ENCODE measurements around the gene CEMP1. TPM values are rescaled to one million over a fixed set of nuclear protein-coding genes. Genes with fewer than 3 reads are reported as not detected.

The CEMP1 gene
- total and polyA plus RNA-seq, 10 of the 15 experiments (the other 5 are each of a cell fraction or from before 2014, with no cell fraction given) = 0.05 to 8.2 (median 1.5) TPM; not detected in 5

DNA sequence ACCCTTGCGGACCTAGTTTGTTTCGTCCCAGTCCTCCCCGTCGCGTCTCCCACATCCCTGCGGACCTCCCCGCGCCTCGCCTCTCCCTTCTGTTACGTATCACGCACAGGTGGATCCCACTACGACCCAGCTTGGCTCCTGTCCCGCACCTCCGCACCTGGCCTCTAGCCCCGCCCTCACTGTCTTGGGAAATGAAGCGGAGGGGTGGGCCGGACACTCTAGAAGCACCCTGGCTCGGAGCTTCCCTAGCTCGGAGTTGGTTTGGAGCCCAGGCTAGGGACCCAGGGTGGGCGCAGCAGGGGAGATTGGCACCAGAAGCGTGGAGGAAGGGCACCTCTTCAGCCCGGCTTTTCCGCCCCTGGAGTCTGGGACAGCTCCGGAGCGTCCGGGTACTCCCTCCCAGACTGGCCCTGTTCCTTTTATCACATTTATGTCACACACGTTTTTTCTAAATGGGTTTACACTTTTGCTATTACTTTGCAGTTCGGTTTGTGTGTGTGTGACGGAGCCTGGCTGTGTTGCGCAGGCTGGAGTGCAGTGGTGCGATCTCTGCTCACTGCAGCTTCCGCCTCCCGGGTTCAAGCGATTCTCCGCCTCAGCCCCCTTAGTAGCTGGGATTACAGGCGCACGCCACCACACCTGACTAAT, 1.4 kb upstream of the CEMP1 start:
- peak overlapping the region; percentile 85 for H3K9ac ChIP-seq (ENCODE audit: control insufficient read depth, insufficient read depth, low read length)
- H3K27me3 ChIP-seq (replicated peaks in 1 of 2; ENCODE audit: control insufficient read depth in 2 of 2, insufficient read depth in 2 of 2, low read length in 1 of 2) = no peaks in the 10 kb centered on the region
- POLR2A ChIA-PET = interaction anchor here (0.8 to 1.6 kb wide), 4 partner anchors 17 to 377 kb away, joined by 3 to 8 read pairs (median 4); partner anchors contain the start of genes ATP6V0C, ECI1 and TRAF7
- no peaks in the 10 kb centered on the region for H4K20me1 ChIP-seq (ENCODE audit: control insufficient read depth, insufficient read depth)
- intact Hi-C loops (cut with micrococcal nuclease; ENCODE audit: unreplicated experiment) (loop anchor here (10.0 kb wide), 1 partner anchor 152 kb away; the partner anchor contains the start of gene KCTD5), in situ Hi-C loops (cut with MboI) (no loop called here)
- DNase-seq (ENCODE audit: low read depth, low spot score) (peak; percentile 39), ATAC-seq (peak; percentile 43), FAIRE-seq (peak; percentile 95)
- peak overlapping the region; percentile 89 for H3K27ac ChIP-seq (ENCODE audit: control insufficient read depth, insufficient read depth)
- peak overlapping the region; percentile 82 for H2AFZ ChIP-seq (ENCODE audit: control insufficient read depth, low read depth, low read length)
- RAD21 ChIA-PET (ENCODE audit: unreplicated experiment) = interaction anchor here (0.6 to 1.3 kb wide), 3 partner anchors 19 to 1769 kb away, joined by 3 to 6 read pairs (median 3); no protein-coding TSS in a partner anchor
- peaks cover 0 to 15% of the 10 kb centered on the region in 2 experiments; a peak in 3 of 4 replicates for H3K36me3 ChIP-seq (ENCODE audit: control insufficient read depth in 2 of 2, insufficient read depth in 2 of 2, low read length in 1 of 2)
- CTCF ChIA-PET = interaction anchor here (1.0 to 1.7 kb wide), 3 partner anchors 17 to 281 kb away, joined by 3 to 4 read pairs (median 3); partner anchors contain the start of gene ECI1
- SMC1A ChIA-PET (ENCODE audit: uncharacterized antibody, unreplicated experiment) = no interaction called here
- no peaks in the 10 kb centered on the region for H3K79me2 ChIP-seq (ENCODE audit: control insufficient read depth, insufficient read depth, low read length)
- peaks cover 13% of the 10 kb centered on the region for H3K4me1 ChIP-seq (ENCODE audit: control insufficient read depth, insufficient read depth, low read length)
- peak overlapping the region; percentile 100 for H3K4me2 ChIP-seq (ENCODE audit: control insufficient read depth, insufficient read depth)
- BruUV-seq (replicated peaks) = no TSS peak
- no peaks in the 10 kb centered on the region for H3K9me3 ChIP-seq (replicated peaks; ENCODE audit: control insufficient read depth, insufficient read depth, low read length)
- peak overlapping the region; percentile 95 for H3K4me3 ChIP-seq
- under 1% methylated on average over 37 of the region's 37 CpGs for WGBS (ENCODE audit: insufficient coverage, insufficient replicate concordance, low lambda C conversion rate, missing lambda C conversion rate)
- TF ChIP-seq, protein P1, sequence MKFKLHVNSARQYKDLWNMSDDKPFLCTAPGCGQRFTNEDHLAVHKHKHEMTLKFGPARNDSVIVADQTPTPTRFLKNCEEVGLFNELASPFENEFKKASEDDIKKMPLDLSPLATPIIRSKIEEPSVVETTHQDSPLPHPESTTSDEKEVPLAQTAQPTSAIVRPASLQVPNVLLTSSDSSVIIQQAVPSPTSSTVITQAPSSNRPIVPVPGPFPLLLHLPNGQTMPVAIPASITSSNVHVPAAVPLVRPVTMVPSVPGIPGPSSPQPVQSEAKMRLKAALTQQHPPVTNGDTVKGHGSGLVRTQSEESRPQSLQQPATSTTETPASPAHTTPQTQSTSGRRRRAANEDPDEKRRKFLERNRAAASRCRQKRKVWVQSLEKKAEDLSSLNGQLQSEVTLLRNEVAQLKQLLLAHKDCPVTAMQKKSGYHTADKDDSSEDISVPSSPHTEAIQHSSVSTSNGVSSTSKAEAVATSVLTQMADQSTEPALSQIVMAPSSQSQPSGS (IDR thresholded peaks at IDR 0.05; ENCODE audit: low read length) = no peak
- TF ChIP-seq ZNF217 (IDR thresholded peaks at IDR 0.05) (no peak), BACH1 (IDR thresholded peaks at IDR 0.05; ENCODE audit: borderline replicate concordance) (0 out of 2 replicates have a peak, but pooled peaks have one; percentile 29), POU2F2 (IDR thresholded peaks at IDR 0.05; ENCODE audit: borderline replicate concordance, low read depth, low read length) (peak; percentile 15; the same call in 1 of the 3 replicates), KDM1A (IDR thresholded peaks at IDR 0.05; ENCODE audit: borderline replicate concordance) (no peak), DPF2 (IDR thresholded peaks at IDR 0.05) (peak; percentile 55; the same call in 1 of the 2 replicates), TCF12 (IDR thresholded peaks at IDR 0.05; ENCODE audit: low read depth, low read length) (0 out of 2 replicates have a peak, but pooled peaks have one; percentile 11), HCFC1 (IDR thresholded peaks at IDR 0.05; ENCODE audit: low read length) (peak; percentile 24; the same call in 1 of the 2 replicates), RUNX3 (IDR thresholded peaks at IDR 0.05; ENCODE audit: low read length) (peak; percentile 30; the same call in 1 of the 2 replicates), LARP7 (IDR thresholded peaks at IDR 0.05) (peak; percentile 64; the same call in 1 of the 2 replicates), POLR2A (IDR thresholded peaks at IDR 0.05; ENCODE audit: low read depth, low read length) (peak; percentile 46)
- TF ChIP-seq, protein P2, sequence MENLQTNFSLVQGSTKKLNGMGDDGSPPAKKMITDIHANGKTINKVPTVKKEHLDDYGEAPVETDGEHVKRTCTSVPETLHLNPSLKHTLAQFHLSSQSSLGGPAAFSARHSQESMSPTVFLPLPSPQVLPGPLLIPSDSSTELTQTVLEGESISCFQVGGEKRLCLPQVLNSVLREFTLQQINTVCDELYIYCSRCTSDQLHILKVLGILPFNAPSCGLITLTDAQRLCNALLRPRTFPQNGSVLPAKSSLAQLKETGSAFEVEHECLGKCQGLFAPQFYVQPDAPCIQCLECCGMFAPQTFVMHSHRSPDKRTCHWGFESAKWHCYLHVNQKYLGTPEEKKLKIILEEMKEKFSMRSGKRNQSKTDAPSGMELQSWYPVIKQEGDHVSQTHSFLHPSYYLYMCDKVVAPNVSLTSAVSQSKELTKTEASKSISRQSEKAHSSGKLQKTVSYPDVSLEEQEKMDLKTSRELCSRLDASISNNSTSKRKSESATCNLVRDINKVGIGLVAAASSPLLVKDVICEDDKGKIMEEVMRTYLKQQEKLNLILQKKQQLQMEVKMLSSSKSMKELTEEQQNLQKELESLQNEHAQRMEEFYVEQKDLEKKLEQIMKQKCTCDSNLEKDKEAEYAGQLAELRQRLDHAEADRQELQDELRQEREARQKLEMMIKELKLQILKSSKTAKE (IDR thresholded peaks at IDR 0.05; ENCODE audit: low read depth, poor library complexity, severe bottlenecking) = peak; percentile 28
- TF ChIP-seq, protein P3, sequence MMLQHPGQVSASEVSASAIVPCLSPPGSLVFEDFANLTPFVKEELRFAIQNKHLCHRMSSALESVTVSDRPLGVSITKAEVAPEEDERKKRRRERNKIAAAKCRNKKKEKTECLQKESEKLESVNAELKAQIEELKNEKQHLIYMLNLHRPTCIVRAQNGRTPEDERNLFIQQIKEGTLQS (IDR thresholded peaks at IDR 0.05; ENCODE audit: borderline replicate concordance, extremely low read depth, low read depth, low read length) = no peak
- TF ChIP-seq, protein P4, sequence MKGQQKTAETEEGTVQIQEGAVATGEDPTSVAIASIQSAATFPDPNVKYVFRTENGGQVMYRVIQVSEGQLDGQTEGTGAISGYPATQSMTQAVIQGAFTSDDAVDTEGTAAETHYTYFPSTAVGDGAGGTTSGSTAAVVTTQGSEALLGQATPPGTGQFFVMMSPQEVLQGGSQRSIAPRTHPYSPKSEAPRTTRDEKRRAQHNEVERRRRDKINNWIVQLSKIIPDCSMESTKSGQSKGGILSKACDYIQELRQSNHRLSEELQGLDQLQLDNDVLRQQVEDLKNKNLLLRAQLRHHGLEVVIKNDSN (IDR thresholded peaks at IDR 0.05; ENCODE audit: borderline replicate concordance, extremely low read length, insufficient read depth, low read depth, low read length) = no peak
- TF ChIP-seq, protein P5, sequence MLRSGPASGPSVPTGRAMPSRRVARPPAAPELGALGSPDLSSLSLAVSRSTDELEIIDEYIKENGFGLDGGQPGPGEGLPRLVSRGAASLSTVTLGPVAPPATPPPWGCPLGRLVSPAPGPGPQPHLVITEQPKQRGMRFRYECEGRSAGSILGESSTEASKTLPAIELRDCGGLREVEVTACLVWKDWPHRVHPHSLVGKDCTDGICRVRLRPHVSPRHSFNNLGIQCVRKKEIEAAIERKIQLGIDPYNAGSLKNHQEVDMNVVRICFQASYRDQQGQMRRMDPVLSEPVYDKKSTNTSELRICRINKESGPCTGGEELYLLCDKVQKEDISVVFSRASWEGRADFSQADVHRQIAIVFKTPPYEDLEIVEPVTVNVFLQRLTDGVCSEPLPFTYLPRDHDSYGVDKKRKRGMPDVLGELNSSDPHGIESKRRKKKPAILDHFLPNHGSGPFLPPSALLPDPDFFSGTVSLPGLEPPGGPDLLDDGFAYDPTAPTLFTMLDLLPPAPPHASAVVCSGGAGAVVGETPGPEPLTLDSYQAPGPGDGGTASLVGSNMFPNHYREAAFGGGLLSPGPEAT (IDR thresholded peaks at IDR 0.05; ENCODE audit: low read depth) = no peak
